ENCODE results near the gene PPT2.

PPT2 gene, protein sequence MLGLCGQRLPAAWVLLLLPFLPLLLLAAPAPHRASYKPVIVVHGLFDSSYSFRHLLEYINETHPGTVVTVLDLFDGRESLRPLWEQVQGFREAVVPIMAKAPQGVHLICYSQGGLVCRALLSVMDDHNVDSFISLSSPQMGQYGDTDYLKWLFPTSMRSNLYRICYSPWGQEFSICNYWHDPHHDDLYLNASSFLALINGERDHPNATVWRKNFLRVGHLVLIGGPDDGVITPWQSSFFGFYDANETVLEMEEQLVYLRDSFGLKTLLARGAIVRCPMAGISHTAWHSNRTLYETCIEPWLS

GRCh38 chr6:32153564-32154513 is at the start of gene PPT2:
Gene PPT2, plus strand, starts transcription at chr6:32154141. Its CDS starts 454 bp downstream, at chr6:32154595.
- intact Hi-C loops (cut with DNase I): loop anchor here (2.0 kb wide), 1 partner anchor 27 kb away; no protein-coding TSS in a partner anchor
- DNase-seq: peak; percentile 76 to 96 (median 92)

GRCh38 chr6:32105433-32105832 is 48.5 kb upstream of the PPT2 start:
- intact Hi-C loops (cut with DNase I): no loop called here
- no peak for DNase-seq

- intact Hi-C loops (cut with DNase I): no loop called here
- no peak for DNase-seq
Measured at GRCh38 chr6:32107406-32107805, 46.5 kb upstream of the PPT2 start.

GRCh38 chr6:32108094-32108627 is 45.8 kb upstream of the PPT2 start:
- intact Hi-C loops (cut with DNase I): no loop called here
- DNase-seq: peak in 6 of 42 donors; percentile 24 to 59 (median 40)

DNA sequence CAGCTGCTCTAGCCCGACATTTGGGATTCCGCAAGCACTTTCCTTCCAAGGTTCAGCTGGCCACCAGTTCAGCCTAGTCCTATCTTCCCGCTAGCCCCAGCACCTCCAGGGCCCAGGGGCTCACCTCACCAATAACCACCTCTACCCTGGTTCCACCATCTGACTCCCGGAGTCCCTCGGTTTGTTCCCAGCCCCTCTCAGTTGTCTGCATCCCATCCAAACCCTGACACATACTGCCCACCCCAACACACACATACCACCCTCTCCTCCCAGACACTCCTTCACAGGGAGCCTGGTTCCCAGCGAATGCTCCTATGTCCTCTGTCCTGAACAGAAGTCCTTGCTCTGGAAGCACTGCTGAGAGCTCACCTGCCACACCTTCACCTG is 45.2 kb upstream of the PPT2 start:
- intact Hi-C loops (cut with DNase I): no loop called here
- DNase-seq: no peak

DNA sequence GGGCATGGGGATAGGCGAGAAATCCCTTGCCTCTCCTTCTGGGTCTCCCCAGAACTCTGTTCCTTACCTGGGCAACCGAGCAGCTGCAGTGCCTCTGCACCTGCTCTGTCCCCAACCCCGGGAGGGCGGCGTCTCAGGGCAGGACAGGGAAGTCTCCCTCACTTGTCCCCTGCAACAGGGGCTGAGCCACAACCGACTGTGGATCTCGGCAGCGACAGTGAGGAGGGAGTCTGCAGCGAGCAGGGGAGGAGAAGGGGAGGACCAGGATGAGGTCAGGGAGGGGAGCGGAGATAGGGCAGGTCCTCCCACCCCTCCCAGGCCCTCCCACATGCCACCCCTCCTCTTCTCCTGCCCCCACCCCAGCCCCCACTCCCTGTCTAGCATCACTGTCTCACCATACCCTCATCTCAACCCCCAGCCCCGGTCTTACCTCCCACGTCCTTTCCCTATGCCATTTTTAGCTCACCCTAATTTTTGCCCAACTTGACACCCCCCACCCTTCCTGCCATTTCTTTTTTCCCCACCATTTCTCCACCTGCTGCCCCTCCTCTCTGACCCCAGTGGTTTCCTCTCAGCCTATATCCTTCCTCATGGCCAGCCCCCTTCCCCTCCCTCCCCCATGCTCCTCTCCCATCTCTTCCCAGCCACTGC is 44.7 kb upstream of the PPT2 start, which contains the start of gene TNXB:
TSS of gene TNXB (minus strand) at position 225 of the 651 bp plus-strand sequence. CDS start 11,140 bp downstream, outside the sequence.
- DNase-seq: no peak

DNA sequence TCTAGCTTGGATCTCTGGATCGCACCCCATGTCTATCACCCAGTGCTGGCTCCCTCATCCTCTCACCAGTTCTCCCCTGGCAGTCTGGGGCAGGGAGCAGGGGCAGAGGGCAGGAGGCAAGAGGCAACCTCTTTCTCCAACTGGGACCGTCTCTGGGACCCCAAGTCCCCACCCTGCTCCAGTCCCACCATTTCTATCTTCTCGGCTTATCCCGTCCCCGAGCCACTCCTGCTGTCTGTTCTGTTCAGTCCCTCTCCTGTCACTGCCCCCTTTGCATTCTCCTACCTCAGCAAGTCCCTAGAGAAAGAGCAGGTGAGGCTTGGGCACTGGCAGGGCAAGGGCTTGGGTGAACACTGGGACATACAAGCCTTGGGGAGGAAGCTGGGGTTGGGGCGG is 44.2 kb upstream of the PPT2 start:
- intact Hi-C loops (cut with DNase I): no loop called here
- DNase-seq: no peak

More for the DNA sequence above, 44.7 kb upstream of the PPT2 start, which contains the start of gene TNXB:
- intact Hi-C loops (cut with DNase I): no loop called here

DNA sequence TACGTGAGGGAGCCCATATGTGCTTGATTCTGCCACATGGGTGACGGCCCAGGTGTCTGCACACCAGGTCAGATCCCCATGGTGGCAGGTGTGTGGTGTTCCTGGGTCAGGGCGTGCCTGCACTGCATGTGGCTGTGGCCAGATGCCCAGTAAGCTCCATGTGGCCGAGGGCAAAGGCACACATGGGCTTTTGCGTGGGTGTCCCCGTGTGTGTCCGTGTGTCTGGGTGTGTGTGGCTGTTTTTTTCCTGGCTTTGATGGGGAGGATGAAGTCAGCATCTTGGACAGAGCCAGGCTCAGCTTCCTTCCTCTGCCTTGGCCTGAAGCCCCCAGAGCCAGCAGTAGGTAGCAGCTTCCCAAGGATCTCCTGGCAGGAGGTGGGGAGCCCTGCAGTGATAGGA is 43.3 kb upstream of the PPT2 start:
- no peak for DNase-seq
- intact Hi-C loops (cut with DNase I): no loop called here

- DNase-seq: no peak
- intact Hi-C loops (cut with DNase I): no loop called here
Measured at GRCh38 chr6:32111424-32112066, 42.4 kb upstream of the PPT2 start.

DNA sequence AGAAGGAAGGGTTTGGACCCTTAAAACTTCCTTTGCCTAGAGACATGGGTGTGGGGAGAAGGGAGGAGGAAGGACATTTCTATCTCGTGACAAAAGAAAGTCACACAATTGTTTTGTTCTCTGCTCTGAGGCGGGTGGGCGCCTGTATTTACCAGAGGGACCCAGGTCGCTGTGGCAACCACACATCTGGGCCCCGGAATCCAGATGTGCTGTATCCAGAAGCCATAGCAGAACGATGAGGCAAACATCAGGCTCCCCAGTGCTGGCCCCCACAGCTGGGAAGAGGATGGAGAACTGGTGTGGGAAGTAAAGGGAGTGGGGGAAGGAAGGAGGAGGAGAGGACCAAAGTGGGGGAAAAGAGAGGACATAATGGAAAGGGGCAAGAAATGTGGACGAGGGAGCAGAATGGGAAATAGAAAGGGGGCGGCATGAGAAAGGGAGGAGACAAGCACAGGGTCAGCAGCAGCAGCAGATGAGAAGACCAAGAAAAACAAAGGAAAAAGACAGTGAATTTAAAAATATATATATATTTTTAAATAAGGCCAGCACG is 41.4 kb upstream of the PPT2 start:
- intact Hi-C loops (cut with DNase I): no loop called here
- no peak for DNase-seq

GRCh38 chr6:32113386-32114352 is 40.3 kb upstream of the PPT2 start:
- intact Hi-C loops (cut with DNase I): no loop called here
- peak in 36 of 42 donors; percentile 14 to 83 (median 52) for DNase-seq

- no peak for DNase-seq
- intact Hi-C loops (cut with DNase I): no loop called here
Measured at GRCh38 chr6:32114796-32115195, 39.1 kb upstream of the PPT2 start.

- DNase-seq: no peak
- intact Hi-C loops (cut with DNase I): no loop called here
Measured at GRCh38 chr6:32115623-32116022, 38.3 kb upstream of the PPT2 start.

DNA sequence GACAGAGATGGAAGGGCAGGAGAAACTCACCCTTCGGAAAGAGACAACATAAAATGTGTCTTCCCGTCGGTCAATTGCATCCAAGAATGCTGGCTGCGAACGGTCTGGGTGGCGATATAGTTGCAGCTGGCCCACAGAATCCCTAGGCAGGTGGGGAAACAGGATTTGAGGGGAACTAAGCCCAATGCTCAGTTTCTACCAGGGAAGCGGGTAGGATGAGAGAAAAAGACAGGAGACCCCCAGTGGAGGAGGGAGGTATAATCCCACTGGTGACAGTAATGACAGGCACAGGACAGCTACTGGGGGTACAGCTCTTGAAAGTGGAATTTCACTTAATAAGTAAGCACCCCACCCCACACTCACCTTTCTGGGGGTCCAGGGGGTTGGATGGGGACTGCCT is 37.3 kb upstream of the PPT2 start:
- DNase-seq: peak in 2 of 42 donors; percentile 21 to 29
- intact Hi-C loops (cut with DNase I): no loop called here

DNA sequence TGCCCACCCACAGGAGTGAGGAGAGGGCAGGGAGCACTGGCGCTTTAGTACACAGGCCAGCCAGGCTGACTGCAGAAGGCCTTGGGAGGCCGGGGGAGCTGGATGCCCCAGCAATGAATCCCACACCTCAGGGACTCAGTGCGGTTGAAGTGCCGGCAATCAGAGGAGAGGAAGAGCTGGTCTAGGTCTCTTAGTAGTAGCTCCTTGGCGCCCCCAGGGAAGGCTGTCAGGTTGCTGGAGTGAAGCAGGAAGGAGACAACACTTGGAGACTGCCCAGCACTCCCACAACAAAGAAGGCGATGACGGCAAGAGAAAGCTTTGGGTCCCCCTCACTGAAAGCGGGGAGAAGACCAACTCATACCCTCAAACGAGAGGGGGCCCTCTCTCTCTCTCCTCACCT is 36.5 kb upstream of the PPT2 start:
- no peak for DNase-seq
- intact Hi-C loops (cut with DNase I): no loop called here

GRCh38 chr6:32118782-32119628 is 34.9 kb upstream of the PPT2 start:
- peak; percentile 75 to 96 (median 91) for DNase-seq
- intact Hi-C loops (cut with DNase I): no loop called here

Data from head of caudate nucleus (tissue), 42 donors.